ENCODE data around the gene DNAL1. TPM values are rescaled to one million over a fixed set of nuclear protein-coding genes. Genes with fewer than 3 reads are reported as not detected.

Gene DNAL1
- total and polyA plus RNA-seq, 2 of the 13 experiments (the other 11 are each of a cell fraction or from before 2014, with no cell fraction given): 1.4 to 13.3 TPM

DNA sequence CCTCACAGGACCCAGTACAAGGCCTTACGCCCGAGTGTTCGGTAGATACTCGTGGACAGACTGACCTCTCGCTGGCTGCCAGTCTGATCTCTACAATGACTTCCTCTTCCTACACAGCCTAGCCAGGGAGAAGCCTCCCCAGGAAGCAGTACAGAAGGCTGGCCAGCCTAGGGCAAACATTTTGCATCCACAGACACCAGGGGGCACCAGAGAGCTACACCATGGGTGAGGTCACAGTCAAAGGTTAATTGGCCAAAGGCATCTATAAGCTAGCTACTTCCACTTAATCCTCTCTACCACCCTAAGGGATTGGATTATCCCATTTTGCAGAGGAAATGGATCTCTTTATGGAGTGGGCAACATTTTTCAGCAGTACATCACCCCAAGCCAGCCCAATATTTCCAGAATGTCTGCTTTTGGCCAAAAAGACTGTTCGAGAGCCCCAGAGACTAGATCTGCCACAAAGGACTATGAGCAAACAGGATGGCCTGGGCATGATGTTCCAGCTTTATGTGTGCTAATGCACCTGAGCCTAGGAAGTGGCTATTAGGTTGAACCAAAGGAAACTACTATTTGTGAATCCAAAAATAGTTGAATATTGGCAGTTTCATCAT lies 84.0 kb downstream of the DNAL1 start (continued):
- TF ChIP-seq ZFAT (CRISPR knock-in tag; conservative IDR thresholded peaks at IDR 0.05) (no peak), TOE1 (CRISPR knock-in tag; IDR thresholded peaks at IDR 0.05) (no peak), SAP130 (CRISPR knock-in tag; IDR thresholded peaks at IDR 0.05; ENCODE audit: low read depth) (peak; percentile 53; the same call in 1 of the 2 replicates)

- H3K9me3 ChIP-seq (ENCODE audit: low read length): no peaks in the 10 kb centered on the region
- peaks cover 33 to 73% of the 10 kb centered on the region in 2 experiments for H3K36me3 ChIP-seq (replicated peaks in 1 of 2; ENCODE audit: control insufficient read depth in 1 of 2, insufficient read depth in 2 of 2, low read length in 2 of 2)
- no peaks in the 10 kb centered on the region for H3K27me3 ChIP-seq (ENCODE audit: control insufficient read depth in 1 of 2, insufficient read depth in 2 of 2, low read length in 2 of 2)
- DNase-seq (ENCODE audit: low spot score): no peak
- TF ChIP-seq, protein P1, sequence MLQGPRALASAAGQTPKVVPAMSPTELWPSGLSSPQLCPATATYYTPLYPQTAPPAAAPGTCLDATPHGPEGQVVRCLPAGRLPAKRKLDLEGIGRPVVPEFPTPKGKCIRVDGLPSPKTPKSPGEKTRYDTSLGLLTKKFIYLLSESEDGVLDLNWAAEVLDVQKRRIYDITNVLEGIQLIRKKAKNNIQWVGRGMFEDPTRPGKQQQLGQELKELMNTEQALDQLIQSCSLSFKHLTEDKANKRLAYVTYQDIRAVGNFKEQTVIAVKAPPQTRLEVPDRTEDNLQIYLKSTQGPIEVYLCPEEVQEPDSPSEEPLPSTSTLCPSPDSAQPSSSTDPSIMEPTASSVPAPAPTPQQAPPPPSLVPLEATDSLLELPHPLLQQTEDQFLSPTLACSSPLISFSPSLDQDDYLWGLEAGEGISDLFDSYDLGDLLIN (CRISPR knock-in tag; IDR thresholded peaks at IDR 0.05; ENCODE audit: borderline replicate concordance): no peak
- TF ChIP-seq KMT2B (CRISPR knock-in tag; IDR thresholded peaks at IDR 0.05) (no peak), CREM (IDR thresholded peaks at IDR 0.05) (no peak), CREM (CRISPR knock-in tag; IDR thresholded peaks at IDR 0.05) (no peak), TARDBP (CRISPR knock-in tag; IDR thresholded peaks at IDR 0.05) (no peak), SRSF1 (optimal IDR thresholded peaks at IDR 0.05; ENCODE audit: low read depth, low read length) (no peak), AGO2 (optimal IDR thresholded peaks at IDR 0.05; ENCODE audit: low read depth, low read length) (peak; percentile 43), ZNF282 (IDR thresholded peaks at IDR 0.05; ENCODE audit: partially characterized antibody) (no peak), DNMT3B (CRISPR knock-in tag; conservative IDR thresholded peaks at IDR 0.05) (no peak)
- CTCF ChIA-PET (ENCODE audit: low intra/inter-chr PET ratio, low total read pairs): interaction anchor here (1.8 to 2.7 kb wide), 2 partner anchors 29 to 96 kb away, joined by 8 to 39 read pairs; no protein-coding TSS in a partner anchor
- H3K4me2 ChIP-seq (ENCODE audit: low read depth, low read length): no peak overlapping the region
- BruUV-seq (replicated peaks): no TSS peak
- no peak overlapping the region for H2AFZ ChIP-seq (ENCODE audit: low read length)
- no peaks in the 10 kb centered on the region for H3K79me2 ChIP-seq (ENCODE audit: insufficient read depth, low read length)
- no peak overlapping the region for H3K4me3 ChIP-seq (replicated peaks in 1 of 3; ENCODE audit: insufficient read depth in 1 of 3, low read depth in 2 of 3, low read length in 3 of 3)
- intact Hi-C loops (cut with micrococcal nuclease; ENCODE audit: unreplicated experiment) (loop anchor here (2.0 kb wide), 1 partner anchor 139 kb away; no protein-coding TSS in a partner anchor), in situ Hi-C loops (cut with HindIII; ENCODE audit: extremely low pct_ligation_motif_present, low pct_unique_long_range_greater_than_20kb) (loop anchor here (5.0 to 25.0 kb wide), 2 partner anchors 98 to 308 kb away; no protein-coding TSS in a partner anchor)
- peaks cover 10% of the 10 kb centered on the region for H3K4me1 ChIP-seq (ENCODE audit: insufficient read depth, low read length)
- POLR2A ChIA-PET: interaction anchor here (0.9 kb wide), 1 partner anchor 15 kb away, joined by 3 read pairs; no protein-coding TSS in a partner anchor
- peaks cover 3% of the 10 kb centered on the region; the same call in 1 of the 2 replicates for H4K20me1 ChIP-seq (ENCODE audit: insufficient read depth, low read length)
- WGBS (ENCODE audit: low lambda C conversion rate): 86% methylated on average over 21 of the region's 23 CpGs
- no peak for FAIRE-seq
- H3K9ac ChIP-seq (ENCODE audit: insufficient read depth, low read depth, low read length): no peak overlapping the region
- no peak overlapping the region for H3K27ac ChIP-seq (ENCODE audit: extremely low read length, insufficient read depth, low read length)
- ATAC-seq: no peak; the same call in 2 of the 3 replicates
Measured at GRCh38 chr14:73729556-73730265, 84.9 kb downstream of the DNAL1 start.

Data from HepG2 (cell line).